GM23338 (cell line): ENCODE measurements around the gene CRTC3. TPM values are rescaled to one million over a fixed set of nuclear protein-coding genes. Genes with fewer than 3 reads are reported as not detected.

ENCODE experiments used
- ATAC-seq: fragments of 200-7000 bp; cut with Tn5 transposase; 3 replicates; pipeline ENCODE4 v1.9.1; 2020
- DNase-seq: peaks from one replicate; pipeline ENCODE4 v3.0.0-alpha.2; 2015; ENCODE audit warnings: low spot score
- H2AFZ ChIP-seq: fragments of 200-600 bp; sonication (generic); 2 replicates; pipeline ENCODE4 v1.8.0; 2016; ENCODE audit warnings: antibody characterized with exemption, mild to moderate bottlenecking, moderate library complexity
- H3F3A ChIP-seq: fragments of 200-600 bp; sonication (generic); replicated peaks from 2 replicates; pipeline ENCODE4 v1.8.0; 2017; ENCODE audit warnings: antibody characterized with exemption, mixed run types, low read depth
- H3K27ac ChIP-seq: fragments of 200-600 bp; sonication (generic); 2 replicates; pipeline ENCODE4 v1.6.1; 2016; ENCODE audit warnings: low read depth
- H3K27me3 ChIP-seq: fragments of 200-600 bp; sonication (generic); 2 replicates; pipeline ENCODE4 v1.8.0; 2016; ENCODE audit warnings: mild to moderate bottlenecking, mixed run types, moderate library complexity; ENCODE audit not compliant: insufficient read depth
- H3K36me3 ChIP-seq: fragments of 200-600 bp; sonication (generic); 2 replicates; pipeline ENCODE4 v1.8.0; 2016; ENCODE audit warnings: mild to moderate bottlenecking; ENCODE audit not compliant: insufficient read depth
- H3K4me1 ChIP-seq: fragments of 200-600 bp; sonication (generic); 2 replicates; pipeline ENCODE4 v1.8.0; 2016; ENCODE audit warnings: mild to moderate bottlenecking, moderate library complexity; ENCODE audit not compliant: insufficient read depth
- H3K4me2 ChIP-seq: fragments of 200-600 bp; sonication (generic); 2 replicates; pipeline ENCODE4 v1.7.1; 2017; ENCODE audit warnings: mixed run types
- H3K4me3 ChIP-seq: fragments of 200-600 bp; sonication (generic); 2 replicates; pipeline ENCODE4 v1.6.1; 2016; ENCODE audit warnings: mixed run types
- H3K79me2 ChIP-seq: fragments of 200-600 bp; sonication (generic); replicated peaks from 2 replicates; pipeline ENCODE4 v1.8.0; 2017; ENCODE audit warnings: mild to moderate bottlenecking; ENCODE audit not compliant: insufficient read depth
- H3K9me2 ChIP-seq: fragments of 200-600 bp; sonication (generic); 2 replicates; pipeline ENCODE4 v1.8.0; 2017; ENCODE audit not compliant: insufficient read depth
- H4K20me1 ChIP-seq: fragments of 200-600 bp; sonication (generic); replicated peaks from 2 replicates; pipeline ENCODE4 v1.8.0; 2017; ENCODE audit warnings: mild to moderate bottlenecking; ENCODE audit not compliant: insufficient read depth
- H3K27ac Mint-ChIP-seq: 2 replicates; pipeline ENCODE4 v1.8.0; 2020; ENCODE audit warnings: inconsistent platforms, mild to moderate bottlenecking, moderate library complexity, mixed read lengths
- H3K27me3 Mint-ChIP-seq: 3 replicates; pipeline ENCODE4 v1.8.0; 2022; ENCODE audit warnings: low read depth, mild to moderate bottlenecking, moderate library complexity, mixed read lengths, inconsistent platforms; ENCODE audit not compliant: insufficient read depth, poor library complexity
- H3K36me3 Mint-ChIP-seq: 3 replicates; pipeline ENCODE4 v1.8.0; 2021; ENCODE audit warnings: low read depth, mild to moderate bottlenecking, inconsistent platforms, moderate library complexity, mixed read lengths
- H3K4me1 Mint-ChIP-seq: 3 replicates; pipeline ENCODE4 v1.8.0; 2020; ENCODE audit warnings: mild to moderate bottlenecking, inconsistent platforms, mixed read lengths
- H3K4me3 Mint-ChIP-seq: 3 replicates; pipeline ENCODE4 v1.8.0; 2021; ENCODE audit warnings: moderate library complexity, mild to moderate bottlenecking, inconsistent platforms, mixed read lengths
- H3K9me3 Mint-ChIP-seq: 3 replicates; pipeline ENCODE4 v1.8.0; 2020; ENCODE audit warnings: moderate library complexity, mild to moderate bottlenecking, inconsistent platforms, mixed read lengths
- CREB1 ChIP-seq: fragments of 250-450 bp; sonication (Bioruptor Pico); IDR thresholded peaks from 2 replicates; pipeline ENCODE4 v1.5.0; 2020; ENCODE audit warnings: low read depth, mild to moderate bottlenecking, moderate library complexity
- JUNB ChIP-seq: IDR thresholded peaks from one replicate; pipeline ENCODE4 v1.6.1; 2016; ENCODE audit warnings: antibody characterized with exemption; ENCODE audit not compliant: unreplicated experiment
- NANOG ChIP-seq: IDR thresholded peaks from 2 replicates; pipeline ENCODE4 v1.6.1; 2016; ENCODE audit warnings: antibody characterized with exemption, borderline replicate concordance
- POLR2AphosphoS5 ChIP-seq: IDR thresholded peaks from 2 replicates; pipeline ENCODE4 v1.6.1; 2016; ENCODE audit warnings: antibody characterized with exemption, low read depth
- STAT1 ChIP-seq: IDR thresholded peaks from one replicate; pipeline ENCODE4 v1.6.1; 2016; ENCODE audit warnings: antibody characterized with exemption; ENCODE audit not compliant: unreplicated experiment
- polyA plus RNA-seq: library from polyadenylated mRNA; unstranded; fragments of >200 nt; fragmentation: Nextera tagmentation; extraction: Ambion mirVana; gene quantifications from 2 replicates; pipeline ENCODE4 v1.2.1, GENCODE V29; 2016
- total RNA-seq: library from RNA; depleted of rRNA; stranded (reverse); fragments of >200 nt; shearing (Covaris generic); gene quantifications from 2 replicates; pipeline ENCODE4 v1.2.3, GENCODE V29; 2014
- TF ChIP-seq, protein P1 (sequence below): fragments of 250-450 bp; sonication (Bioruptor Pico); IDR thresholded peaks from 2 replicates; pipeline ENCODE4 v1.5.0; 2020; ENCODE audit warnings: mild to moderate bottlenecking, moderate library complexity
- TF ChIP-seq, protein P2 (sequence below): IDR thresholded peaks from 2 replicates; pipeline ENCODE4 v1.6.1; 2016; ENCODE audit warnings: antibody characterized with exemption
- TF ChIP-seq, protein P3 (sequence below): IDR thresholded peaks from one replicate; pipeline ENCODE4 v1.6.1; 2018; ENCODE audit warnings: antibody characterized with exemption; ENCODE audit not compliant: unreplicated experiment

CRTC3 gene
- total and polyA plus RNA-seq, 2 experiments from 2014 or later = 2.8 to 3.8 TPM

DNA sequence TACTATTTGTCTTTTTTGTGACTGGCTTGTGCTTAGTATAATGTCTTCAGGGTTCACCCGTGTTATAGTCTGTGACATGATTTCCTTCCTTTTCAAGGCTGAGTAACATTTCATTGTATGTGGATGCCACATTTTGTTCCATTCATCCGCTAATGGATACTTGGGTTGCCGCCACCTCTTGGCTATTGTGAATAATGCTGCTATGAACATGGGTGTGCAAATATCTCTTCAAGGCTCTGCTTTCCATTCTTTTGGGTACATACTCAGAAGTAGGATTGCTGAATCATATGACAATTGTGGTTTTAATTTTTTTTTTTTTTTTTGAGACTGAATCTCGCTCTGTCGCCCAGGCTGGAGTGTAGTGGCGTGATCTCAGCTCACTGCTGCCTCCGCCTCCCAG, 15.4 kb downstream of the CRTC3 start (continued):
- TF ChIP-seq, protein P1, sequence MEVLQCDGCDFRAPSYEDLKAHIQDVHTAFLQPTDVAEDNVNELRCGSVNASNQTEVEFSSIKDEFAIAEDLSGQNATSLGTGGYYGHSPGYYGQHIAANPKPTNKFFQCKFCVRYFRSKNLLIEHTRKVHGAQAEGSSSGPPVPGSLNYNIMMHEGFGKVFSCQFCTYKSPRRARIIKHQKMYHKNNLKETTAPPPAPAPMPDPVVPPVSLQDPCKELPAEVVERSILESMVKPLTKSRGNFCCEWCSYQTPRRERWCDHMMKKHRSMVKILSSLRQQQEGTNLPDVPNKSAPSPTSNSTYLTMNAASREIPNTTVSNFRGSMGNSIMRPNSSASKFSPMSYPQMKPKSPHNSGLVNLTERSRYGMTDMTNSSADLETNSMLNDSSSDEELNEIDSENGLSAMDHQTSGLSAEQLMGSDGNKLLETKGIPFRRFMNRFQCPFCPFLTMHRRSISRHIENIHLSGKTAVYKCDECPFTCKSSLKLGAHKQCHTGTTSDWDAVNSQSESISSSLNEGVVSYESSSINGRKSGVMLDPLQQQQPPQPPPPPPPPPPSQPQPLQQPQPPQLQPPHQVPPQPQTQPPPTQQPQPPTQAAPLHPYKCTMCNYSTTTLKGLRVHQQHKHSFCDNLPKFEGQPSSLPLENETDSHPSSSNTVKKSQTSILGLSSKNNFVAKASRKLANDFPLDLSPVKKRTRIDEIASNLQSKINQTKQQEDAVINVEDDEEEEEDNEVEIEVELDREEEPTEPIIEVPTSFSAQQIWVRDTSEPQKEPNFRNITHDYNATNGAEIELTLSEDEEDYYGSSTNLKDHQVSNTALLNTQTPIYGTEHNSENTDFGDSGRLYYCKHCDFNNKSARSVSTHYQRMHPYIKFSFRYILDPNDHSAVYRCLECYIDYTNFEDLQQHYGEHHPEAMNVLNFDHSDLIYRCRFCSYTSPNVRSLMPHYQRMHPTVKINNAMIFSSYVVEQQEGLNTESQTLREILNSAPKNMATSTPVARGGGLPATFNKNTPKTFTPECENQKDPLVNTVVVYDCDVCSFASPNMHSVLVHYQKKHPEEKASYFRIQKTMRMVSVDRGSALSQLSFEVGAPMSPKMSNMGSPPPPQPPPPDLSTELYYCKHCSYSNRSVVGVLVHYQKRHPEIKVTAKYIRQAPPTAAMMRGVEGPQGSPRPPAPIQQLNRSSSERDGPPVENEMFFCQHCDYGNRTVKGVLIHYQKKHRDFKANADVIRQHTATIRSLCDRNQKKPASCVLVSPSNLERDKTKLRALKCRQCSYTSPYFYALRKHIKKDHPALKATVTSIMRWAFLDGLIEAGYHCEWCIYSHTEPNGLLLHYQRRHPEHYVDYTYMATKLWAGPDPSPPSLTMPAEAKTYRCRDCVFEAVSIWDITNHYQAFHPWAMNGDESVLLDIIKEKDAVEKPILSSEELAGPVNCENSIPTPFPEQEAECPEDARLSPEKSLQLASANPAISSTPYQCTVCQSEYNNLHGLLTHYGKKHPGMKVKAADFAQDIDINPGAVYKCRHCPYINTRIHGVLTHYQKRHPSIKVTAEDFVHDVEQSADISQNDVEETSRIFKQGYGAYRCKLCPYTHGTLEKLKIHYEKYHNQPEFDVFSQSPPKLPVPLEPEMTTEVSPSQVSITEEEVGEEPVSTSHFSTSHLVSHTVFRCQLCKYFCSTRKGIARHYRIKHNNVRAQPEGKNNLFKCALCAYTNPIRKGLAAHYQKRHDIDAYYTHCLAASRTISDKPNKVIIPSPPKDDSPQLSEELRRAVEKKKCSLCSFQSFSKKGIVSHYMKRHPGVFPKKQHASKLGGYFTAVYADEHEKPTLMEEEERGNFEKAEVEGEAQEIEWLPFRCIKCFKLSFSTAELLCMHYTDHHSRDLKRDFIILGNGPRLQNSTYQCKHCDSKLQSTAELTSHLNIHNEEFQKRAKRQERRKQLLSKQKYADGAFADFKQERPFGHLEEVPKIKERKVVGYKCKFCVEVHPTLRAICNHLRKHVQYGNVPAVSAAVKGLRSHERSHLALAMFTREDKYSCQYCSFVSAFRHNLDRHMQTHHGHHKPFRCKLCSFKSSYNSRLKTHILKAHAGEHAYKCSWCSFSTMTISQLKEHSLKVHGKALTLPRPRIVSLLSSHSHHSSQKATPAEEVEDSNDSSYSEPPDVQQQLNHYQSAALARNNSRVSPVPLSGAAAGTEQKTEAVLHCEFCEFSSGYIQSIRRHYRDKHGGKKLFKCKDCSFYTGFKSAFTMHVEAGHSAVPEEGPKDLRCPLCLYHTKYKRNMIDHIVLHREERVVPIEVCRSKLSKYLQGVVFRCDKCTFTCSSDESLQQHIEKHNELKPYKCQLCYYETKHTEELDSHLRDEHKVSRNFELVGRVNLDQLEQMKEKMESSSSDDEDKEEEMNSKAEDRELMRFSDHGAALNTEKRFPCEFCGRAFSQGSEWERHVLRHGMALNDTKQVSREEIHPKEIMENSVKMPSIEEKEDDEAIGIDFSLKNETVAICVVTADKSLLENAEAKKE (CRISPR knock-in tag) = no peak
- TF ChIP-seq, protein P2, sequence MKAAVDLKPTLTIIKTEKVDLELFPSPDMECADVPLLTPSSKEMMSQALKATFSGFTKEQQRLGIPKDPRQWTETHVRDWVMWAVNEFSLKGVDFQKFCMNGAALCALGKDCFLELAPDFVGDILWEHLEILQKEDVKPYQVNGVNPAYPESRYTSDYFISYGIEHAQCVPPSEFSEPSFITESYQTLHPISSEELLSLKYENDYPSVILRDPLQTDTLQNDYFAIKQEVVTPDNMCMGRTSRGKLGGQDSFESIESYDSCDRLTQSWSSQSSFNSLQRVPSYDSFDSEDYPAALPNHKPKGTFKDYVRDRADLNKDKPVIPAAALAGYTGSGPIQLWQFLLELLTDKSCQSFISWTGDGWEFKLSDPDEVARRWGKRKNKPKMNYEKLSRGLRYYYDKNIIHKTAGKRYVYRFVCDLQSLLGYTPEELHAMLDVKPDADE = no peak
- TF ChIP-seq NANOG = no peak

DNA sequence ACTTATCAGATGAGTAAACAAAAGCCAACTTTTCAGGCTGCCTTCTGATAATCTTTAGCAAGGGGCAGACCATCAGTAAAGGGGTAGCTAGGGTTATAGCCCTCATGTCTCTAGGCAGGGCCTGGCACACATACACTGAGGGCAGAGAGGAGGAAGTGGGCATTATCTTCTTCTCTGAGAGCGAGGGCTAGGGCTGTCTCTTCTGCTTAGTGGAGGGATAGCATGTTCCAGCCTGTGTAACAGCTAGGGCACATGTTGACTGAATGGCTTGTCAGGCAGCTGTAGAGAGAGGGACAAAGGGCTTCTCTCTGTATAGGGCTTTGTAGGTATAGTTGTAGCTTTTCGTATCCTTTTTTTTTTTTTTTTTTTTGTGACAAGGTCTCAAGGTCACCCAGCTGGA, 17.8 kb downstream of the CRTC3 start:
- H3K9me2 ChIP-seq = no peaks in the 10 kb centered on the region
- no peaks in the 10 kb centered on the region for H3K4me1 ChIP-seq
- H3K27me3 ChIP-seq = no peaks in the 10 kb centered on the region
- no peak overlapping the region for H3K4me3 ChIP-seq
- H3K27ac ChIP-seq = no peak overlapping the region
- no peaks in the 10 kb centered on the region for H3K36me3 ChIP-seq
- Mint-ChIP-seq H3K9me3 (no peaks in the 10 kb centered on the region), H3K4me1 (peaks cover 4% of the 10 kb centered on the region; the same call in 1 of the 3 replicates), H3K4me3 (no peak overlapping the region), H3K36me3 (no peaks in the 10 kb centered on the region), H3K27ac (no peak overlapping the region), H3K27me3 (peaks cover 1% of the 10 kb centered on the region)
- no peaks in the 10 kb centered on the region for H4K20me1 ChIP-seq
- no peaks in the 10 kb centered on the region for H3K79me2 ChIP-seq
- H3K4me2 ChIP-seq = no peak overlapping the region
- ATAC-seq = no peak
- no peaks in the 10 kb centered on the region for H3F3A ChIP-seq
- TF ChIP-seq CREB1 (CRISPR knock-in tag) = no peak
- TF ChIP-seq, protein P3, sequence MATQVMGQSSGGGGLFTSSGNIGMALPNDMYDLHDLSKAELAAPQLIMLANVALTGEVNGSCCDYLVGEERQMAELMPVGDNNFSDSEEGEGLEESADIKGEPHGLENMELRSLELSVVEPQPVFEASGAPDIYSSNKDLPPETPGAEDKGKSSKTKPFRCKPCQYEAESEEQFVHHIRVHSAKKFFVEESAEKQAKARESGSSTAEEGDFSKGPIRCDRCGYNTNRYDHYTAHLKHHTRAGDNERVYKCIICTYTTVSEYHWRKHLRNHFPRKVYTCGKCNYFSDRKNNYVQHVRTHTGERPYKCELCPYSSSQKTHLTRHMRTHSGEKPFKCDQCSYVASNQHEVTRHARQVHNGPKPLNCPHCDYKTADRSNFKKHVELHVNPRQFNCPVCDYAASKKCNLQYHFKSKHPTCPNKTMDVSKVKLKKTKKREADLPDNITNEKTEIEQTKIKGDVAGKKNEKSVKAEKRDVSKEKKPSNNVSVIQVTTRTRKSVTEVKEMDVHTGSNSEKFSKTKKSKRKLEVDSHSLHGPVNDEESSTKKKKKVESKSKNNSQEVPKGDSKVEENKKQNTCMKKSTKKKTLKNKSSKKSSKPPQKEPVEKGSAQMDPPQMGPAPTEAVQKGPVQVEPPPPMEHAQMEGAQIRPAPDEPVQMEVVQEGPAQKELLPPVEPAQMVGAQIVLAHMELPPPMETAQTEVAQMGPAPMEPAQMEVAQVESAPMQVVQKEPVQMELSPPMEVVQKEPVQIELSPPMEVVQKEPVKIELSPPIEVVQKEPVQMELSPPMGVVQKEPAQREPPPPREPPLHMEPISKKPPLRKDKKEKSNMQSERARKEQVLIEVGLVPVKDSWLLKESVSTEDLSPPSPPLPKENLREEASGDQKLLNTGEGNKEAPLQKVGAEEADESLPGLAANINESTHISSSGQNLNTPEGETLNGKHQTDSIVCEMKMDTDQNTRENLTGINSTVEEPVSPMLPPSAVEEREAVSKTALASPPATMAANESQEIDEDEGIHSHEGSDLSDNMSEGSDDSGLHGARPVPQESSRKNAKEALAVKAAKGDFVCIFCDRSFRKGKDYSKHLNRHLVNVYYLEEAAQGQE = no peak
- TF ChIP-seq STAT1 = no peak
- TF ChIP-seq POLR2AphosphoS5 = no peak
- no peak for TF ChIP-seq JUNB
- H2AFZ ChIP-seq = no peak overlapping the region
- no peak for DNase-seq
